ENCODE measurements around the gene ABCB1.
A peak's percentile ranks its signal among the peaks of the same experiment; 100 is the strongest.

Gene ABCB1

DNA sequence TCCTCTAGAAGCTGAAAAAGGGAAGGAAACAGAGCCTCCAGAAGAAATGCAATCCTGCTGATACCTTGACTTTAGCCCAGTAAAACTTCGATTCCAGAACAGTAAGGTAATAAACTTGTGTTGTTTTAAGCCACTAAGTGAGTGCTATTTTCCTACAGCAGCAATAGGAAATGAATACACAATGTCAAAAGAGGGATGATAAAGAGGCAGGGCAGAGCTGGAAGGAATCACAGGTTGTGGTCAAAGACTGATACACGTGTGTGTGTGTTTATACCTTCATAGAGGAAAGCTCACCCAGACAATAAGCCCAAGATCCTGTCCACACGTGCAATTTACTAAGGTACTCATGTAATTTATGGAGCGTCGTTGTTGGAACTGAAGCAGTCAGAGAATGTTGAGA is 9.5 kb downstream of the ABCB1 start (continued):
- TF ChIP-seq, protein P1, sequence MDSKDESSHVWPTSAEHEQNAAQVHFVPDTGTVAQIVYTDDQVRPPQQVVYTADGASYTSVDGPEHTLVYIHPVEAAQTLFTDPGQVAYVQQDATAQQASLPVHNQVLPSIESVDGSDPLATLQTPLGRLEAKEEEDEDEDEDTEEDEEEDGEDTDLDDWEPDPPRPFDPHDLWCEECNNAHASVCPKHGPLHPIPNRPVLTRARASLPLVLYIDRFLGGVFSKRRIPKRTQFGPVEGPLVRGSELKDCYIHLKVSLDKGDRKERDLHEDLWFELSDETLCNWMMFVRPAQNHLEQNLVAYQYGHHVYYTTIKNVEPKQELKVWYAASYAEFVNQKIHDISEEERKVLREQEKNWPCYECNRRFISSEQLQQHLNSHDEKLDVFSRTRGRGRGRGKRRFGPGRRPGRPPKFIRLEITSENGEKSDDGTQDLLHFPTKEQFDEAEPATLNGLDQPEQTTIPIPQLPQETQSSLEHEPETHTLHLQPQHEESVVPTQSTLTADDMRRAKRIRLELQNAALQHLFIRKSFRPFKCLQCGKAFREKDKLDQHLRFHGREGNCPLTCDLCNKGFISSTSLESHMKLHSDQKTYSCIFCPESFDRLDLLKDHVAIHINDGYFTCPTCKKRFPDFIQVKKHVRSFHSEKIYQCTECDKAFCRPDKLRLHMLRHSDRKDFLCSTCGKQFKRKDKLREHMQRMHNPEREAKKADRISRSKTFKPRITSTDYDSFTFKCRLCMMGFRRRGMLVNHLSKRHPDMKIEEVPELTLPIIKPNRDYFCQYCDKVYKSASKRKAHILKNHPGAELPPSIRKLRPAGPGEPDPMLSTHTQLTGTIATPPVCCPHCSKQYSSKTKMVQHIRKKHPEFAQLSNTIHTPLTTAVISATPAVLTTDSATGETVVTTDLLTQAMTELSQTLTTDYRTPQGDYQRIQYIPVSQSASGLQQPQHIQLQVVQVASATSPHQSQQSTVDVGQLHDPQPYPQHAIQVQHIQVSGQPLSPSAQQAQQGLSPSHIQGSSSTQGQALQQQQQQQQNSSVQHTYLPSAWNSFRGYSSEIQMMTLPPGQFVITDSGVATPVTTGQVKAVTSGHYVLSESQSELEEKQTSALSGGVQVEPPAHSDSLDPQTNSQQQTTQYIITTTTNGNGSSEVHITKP (tag by site-specific recombination; IDR thresholded peaks at IDR 0.05), result no peak

DNA sequence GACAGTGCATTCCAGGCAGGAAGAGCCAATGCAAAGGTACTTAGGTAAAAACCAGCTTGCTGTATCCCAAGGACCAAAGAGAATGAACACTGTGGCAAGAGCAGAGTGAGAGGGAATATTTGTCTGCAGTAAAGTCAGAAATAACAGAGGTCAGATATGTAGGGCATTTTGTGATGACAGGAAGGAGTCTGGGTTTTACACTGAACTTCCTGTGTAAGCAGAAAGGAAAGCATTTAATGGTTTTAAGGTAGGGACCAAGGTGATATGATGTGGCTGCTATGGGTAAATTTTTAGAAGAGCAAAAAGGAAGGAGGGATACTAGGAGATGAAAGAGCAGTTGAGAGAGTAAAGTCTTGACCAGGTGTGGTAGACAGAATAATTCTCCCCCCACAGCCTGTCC is 10.1 kb downstream of the ABCB1 start:
- TF ChIP-seq ZNF335 (tag by site-specific recombination; conservative IDR thresholded peaks at IDR 0.05), result no peak
- Histone ChIP-seq H3K4me1 (ENCODE audit: control insufficient read depth, insufficient read depth, low read length) (no peaks in the 10 kb centered on the region), H3K36me3 (ENCODE audit: control insufficient read depth in 2 of 2, insufficient read depth in 1 of 2, low read length in 2 of 2) (no peaks in the 10 kb centered on the region), H3K9me3 (ENCODE audit: control insufficient read depth, insufficient read depth, low read depth, low read length) (no peaks in the 10 kb centered on the region), H3K4me3 (ENCODE audit: low read depth, low read length) (no peak overlapping the region), H3K27ac (ENCODE audit: extremely low read depth, low read depth, low read length) (no peak overlapping the region)
- ChIA-PET CTCF (no interaction called here), POLR2A (no interaction called here)

DNA sequence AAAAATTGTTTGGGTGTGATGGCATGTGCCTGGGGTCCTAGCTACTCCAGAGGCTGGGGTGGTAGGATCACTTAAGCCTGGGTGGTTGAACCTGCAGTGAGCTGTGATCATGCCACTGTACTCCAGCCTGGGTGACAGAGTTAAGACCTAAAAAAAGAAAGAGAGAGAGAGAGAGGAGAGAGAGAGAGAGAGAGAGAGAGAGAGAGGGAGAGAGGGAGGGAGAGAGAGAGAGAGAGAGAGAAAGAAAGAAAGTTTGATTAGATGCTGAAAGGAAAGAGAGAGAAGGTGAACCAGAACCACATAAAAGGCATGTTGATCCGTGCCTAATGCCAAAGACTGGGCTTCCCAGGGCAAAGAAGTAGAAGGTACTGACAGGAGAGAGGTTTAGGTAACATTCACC is 11.1 kb downstream of the ABCB1 start:
- TF ChIP-seq ZNF596 (tag by site-specific recombination; IDR thresholded peaks at IDR 0.05), result peak; percentile 95
- TF ChIP-seq ZNF558 (tag by site-specific recombination; IDR thresholded peaks at IDR 0.05), result no peak
- no peak overlapping the region for H3K27ac ChIP-seq (ENCODE audit: extremely low read depth, low read depth, low read length)
- H3K4me3 ChIP-seq (ENCODE audit: low read depth, low read length), result no peak overlapping the region
- no peaks in the 10 kb centered on the region for H3K9me3 ChIP-seq (ENCODE audit: control insufficient read depth, insufficient read depth, low read depth, low read length)
- H3K36me3 ChIP-seq (ENCODE audit: control insufficient read depth in 2 of 2, insufficient read depth in 1 of 2, low read length in 2 of 2), result no peaks in the 10 kb centered on the region; a peak in 1 of 3 replicates
- no peaks in the 10 kb centered on the region for H3K4me1 ChIP-seq (ENCODE audit: control insufficient read depth, insufficient read depth, low read length)
- ChIA-PET CTCF (interaction anchor here (0.7 kb wide), 1 partner anchor 204 kb away, joined by 3 read pairs; no protein-coding TSS in a partner anchor), POLR2A (no interaction called here)

DNA sequence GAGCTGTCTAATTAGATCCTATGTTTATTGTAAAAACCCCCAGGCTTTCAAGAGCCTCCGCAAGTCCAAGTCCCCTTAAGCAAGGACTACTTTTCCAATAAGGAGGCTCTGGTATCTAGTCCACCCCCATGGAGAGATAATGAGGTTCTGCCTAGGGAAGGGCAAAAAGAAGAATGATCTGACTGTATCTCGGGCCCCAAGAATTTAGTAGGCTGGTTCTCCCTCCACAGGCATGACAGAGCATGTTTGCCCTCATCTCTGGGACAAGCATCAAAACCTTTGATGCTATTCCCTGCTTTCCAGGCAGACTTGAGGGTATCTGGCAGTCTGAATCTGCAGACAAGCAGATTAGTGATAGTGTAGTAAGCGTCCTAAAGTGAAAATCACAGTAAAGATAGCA is 19.0 kb downstream of the ABCB1 start:
- CTCF ChIA-PET, result no interaction called here

More for the DNA sequence above, 19.0 kb downstream of the ABCB1 start:
- Histone ChIP-seq H3K4me1 (ENCODE audit: control insufficient read depth, insufficient read depth, low read length) (no peaks in the 10 kb centered on the region), H3K9me3 (ENCODE audit: control insufficient read depth, insufficient read depth, low read depth, low read length) (no peaks in the 10 kb centered on the region), H3K4me3 (ENCODE audit: low read depth, low read length) (no peak overlapping the region), H3K27ac (ENCODE audit: extremely low read depth, low read depth, low read length) (no peak overlapping the region), H3K36me3 (ENCODE audit: control insufficient read depth in 2 of 2, insufficient read depth in 1 of 2, low read length in 2 of 2) (no peaks in the 10 kb centered on the region; a peak in 1 of 3 replicates)
- TF ChIP-seq ZNF24 (tag by site-specific recombination; IDR thresholded peaks at IDR 0.05) (no peak), ZNF155 (tag by site-specific recombination; IDR thresholded peaks at IDR 0.05) (no peak), SP3 (tag by site-specific recombination; IDR thresholded peaks at IDR 0.05) (no peak), ZNF837 (tag by site-specific recombination; IDR thresholded peaks at IDR 0.05) (no peak)
- TF ChIP-seq, protein P2, sequence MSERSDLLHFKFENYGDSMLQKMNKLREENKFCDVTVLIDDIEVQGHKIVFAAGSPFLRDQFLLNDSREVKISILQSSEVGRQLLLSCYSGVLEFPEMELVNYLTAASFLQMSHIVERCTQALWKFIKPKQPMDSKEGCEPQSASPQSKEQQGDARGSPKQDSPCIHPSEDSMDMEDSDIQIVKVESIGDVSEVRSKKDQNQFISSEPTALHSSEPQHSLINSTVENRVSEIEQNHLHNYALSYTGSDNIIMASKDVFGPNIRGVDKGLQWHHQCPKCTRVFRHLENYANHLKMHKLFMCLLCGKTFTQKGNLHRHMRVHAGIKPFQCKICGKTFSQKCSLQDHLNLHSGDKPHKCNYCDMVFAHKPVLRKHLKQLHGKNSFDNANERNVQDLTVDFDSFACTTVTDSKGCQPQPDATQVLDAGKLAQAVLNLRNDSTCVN (tag by site-specific recombination; optimal IDR thresholded peaks at IDR 0.05), result no peak
- TF ChIP-seq, protein P3, sequence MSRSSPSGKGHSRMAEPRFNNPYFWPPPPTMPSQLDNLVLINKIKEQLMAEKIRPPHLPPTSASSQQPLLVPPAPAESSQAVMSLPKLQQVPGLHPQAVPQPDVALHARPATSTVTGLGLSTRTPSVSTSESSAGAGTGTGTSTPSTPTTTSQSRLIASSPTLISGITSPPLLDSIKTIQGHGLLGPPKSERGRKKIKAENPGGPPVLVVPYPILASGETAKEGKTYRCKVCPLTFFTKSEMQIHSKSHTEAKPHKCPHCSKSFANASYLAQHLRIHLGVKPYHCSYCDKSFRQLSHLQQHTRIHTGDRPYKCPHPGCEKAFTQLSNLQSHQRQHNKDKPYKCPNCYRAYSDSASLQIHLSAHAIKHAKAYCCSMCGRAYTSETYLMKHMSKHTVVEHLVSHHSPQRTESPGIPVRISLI (tag by site-specific recombination; IDR thresholded peaks at IDR 0.05), result no peak
- TF ChIP-seq, protein P4, sequence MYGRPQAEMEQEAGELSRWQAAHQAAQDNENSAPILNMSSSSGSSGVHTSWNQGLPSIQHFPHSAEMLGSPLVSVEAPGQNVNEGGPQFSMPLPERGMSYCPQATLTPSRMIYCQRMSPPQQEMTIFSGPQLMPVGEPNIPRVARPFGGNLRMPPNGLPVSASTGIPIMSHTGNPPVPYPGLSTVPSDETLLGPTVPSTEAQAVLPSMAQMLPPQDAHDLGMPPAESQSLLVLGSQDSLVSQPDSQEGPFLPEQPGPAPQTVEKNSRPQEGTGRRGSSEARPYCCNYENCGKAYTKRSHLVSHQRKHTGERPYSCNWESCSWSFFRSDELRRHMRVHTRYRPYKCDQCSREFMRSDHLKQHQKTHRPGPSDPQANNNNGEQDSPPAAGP (tag by site-specific recombination; IDR thresholded peaks at IDR 0.05), result no peak
- TF ChIP-seq, protein P5, sequence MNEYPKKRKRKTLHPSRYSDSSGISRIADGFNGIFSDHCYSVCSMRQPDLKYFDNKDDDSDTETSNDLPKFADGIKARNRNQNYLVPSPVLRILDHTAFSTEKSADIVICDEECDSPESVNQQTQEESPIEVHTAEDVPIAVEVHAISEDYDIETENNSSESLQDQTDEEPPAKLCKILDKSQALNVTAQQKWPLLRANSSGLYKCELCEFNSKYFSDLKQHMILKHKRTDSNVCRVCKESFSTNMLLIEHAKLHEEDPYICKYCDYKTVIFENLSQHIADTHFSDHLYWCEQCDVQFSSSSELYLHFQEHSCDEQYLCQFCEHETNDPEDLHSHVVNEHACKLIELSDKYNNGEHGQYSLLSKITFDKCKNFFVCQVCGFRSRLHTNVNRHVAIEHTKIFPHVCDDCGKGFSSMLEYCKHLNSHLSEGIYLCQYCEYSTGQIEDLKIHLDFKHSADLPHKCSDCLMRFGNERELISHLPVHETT (tag by site-specific recombination; IDR thresholded peaks at IDR 0.05), result no peak
- TF ChIP-seq, protein P6, sequence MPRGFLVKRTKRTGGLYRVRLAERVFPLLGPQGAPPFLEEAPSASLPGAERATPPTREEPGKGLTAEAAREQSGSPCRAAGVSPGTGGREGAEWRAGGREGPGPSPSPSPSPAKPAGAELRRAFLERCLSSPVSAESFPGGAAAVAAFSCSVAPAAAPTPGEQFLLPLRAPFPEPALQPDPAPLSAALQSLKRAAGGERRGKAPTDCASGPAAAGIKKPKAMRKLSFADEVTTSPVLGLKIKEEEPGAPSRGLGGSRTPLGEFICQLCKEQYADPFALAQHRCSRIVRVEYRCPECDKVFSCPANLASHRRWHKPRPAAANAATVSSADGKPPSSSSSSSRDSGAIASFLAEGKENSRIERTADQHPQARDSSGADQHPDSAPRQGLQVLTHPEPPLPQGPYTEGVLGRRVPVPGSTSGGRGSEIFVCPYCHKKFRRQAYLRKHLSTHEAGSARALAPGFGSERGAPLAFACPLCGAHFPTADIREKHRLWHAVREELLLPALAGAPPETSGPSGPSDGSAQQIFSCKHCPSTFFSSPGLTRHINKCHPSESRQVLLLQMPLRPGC (tag by site-specific recombination; IDR thresholded peaks at IDR 0.05), result no peak
- TF ChIP-seq, protein P7, sequence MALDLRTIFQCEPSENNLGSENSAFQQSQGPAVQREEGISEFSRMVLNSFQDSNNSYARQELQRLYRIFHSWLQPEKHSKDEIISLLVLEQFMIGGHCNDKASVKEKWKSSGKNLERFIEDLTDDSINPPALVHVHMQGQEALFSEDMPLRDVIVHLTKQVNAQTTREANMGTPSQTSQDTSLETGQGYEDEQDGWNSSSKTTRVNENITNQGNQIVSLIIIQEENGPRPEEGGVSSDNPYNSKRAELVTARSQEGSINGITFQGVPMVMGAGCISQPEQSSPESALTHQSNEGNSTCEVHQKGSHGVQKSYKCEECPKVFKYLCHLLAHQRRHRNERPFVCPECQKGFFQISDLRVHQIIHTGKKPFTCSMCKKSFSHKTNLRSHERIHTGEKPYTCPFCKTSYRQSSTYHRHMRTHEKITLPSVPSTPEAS (tag by site-specific recombination; IDR thresholded peaks at IDR 0.05), result no peak
- POLR2A ChIA-PET, result interaction anchor here (1.2 kb wide), 1 partner anchor 19 kb away, joined by 3 read pairs; the partner anchor contains the start of gene ABCB1
